HUES64 (cell line): ENCODE data around the gene PCBP3.
"Not testable (repeated sequence)": the region's sequence is repeated elsewhere in the genome, so short reads cannot be mapped to it uniquely, and the experiment has no call there.

Experiments
- H3K27ac ChIP-seq: 2 replicates; pipeline ENCODE4 v1.7.0; 2013; ENCODE audit warnings: low read depth, low read length, inconsistent platforms
- H3K27me3 ChIP-seq: 2 replicates; pipeline ENCODE4 v1.6.1; 2013; ENCODE audit warnings: mild to moderate bottlenecking, low read length; ENCODE audit not compliant: insufficient read depth
- H3K36me3 ChIP-seq: 2 replicates; pipeline ENCODE4 v1.6.1; 2013; ENCODE audit warnings: mild to moderate bottlenecking, low read length; ENCODE audit not compliant: insufficient read depth
- H3K4me1 ChIP-seq: 2 replicates; pipeline ENCODE4 v1.6.1; 2013; ENCODE audit warnings: mild to moderate bottlenecking, low read length, moderate library complexity; ENCODE audit not compliant: insufficient read depth
- H3K4me3 ChIP-seq: 2 replicates; pipeline ENCODE4 v1.5.1; 2013; ENCODE audit warnings: mild to moderate bottlenecking, low read length, moderate library complexity
- H3K9ac ChIP-seq: 2 replicates; pipeline ENCODE4 v1.6.1; 2013; ENCODE audit warnings: mild to moderate bottlenecking, low read depth, low read length
- H3K9me3 ChIP-seq: 2 replicates; pipeline ENCODE4 v1.6.1; 2013; ENCODE audit warnings: low read depth, low read length; ENCODE audit not compliant: insufficient read depth
- WGBS: fragments of 150-250, 120-280 bp; methylation state at CpG from one replicate; pipeline ENCODE4 v1.1.7; 2013; ENCODE audit warnings: missing lambda C conversion rate; 5-methylcytosine and 5-hydroxymethylcytosine counted together

The PCBP3 gene

GRCh38 chr21:45945066-45945867 is 301.7 kb downstream of the PCBP3 start:
- Histone ChIP-seq H3K27ac (no peak overlapping the region), H3K9me3 (no peaks in the 10 kb centered on the region), H3K9ac (no peak overlapping the region), H3K27me3 (no peaks in the 10 kb centered on the region; the same call in 1 of the 2 replicates), H3K36me3 (no peaks in the 10 kb centered on the region), H3K4me3 (no peak overlapping the region), H3K4me1 (no peaks in the 10 kb centered on the region)
- WGBS: 94% methylated on average over 24 of the region's 24 CpGs

GRCh38 chr21:45945868-45946210 is 302.3 kb downstream of the PCBP3 start:
- no peak overlapping the region for H3K27ac ChIP-seq
- 93% methylated on average over 12 of the region's 12 CpGs for WGBS
- H3K36me3 ChIP-seq: no peaks in the 10 kb centered on the region
- no peaks in the 10 kb centered on the region; the same call in 1 of the 2 replicates for H3K27me3 ChIP-seq
- peaks cover 4% of the 10 kb centered on the region; the same call in 1 of the 2 replicates for H3K4me1 ChIP-seq
- no peak overlapping the region for H3K4me3 ChIP-seq
- H3K9ac ChIP-seq: no peak overlapping the region
- H3K9me3 ChIP-seq: no peaks in the 10 kb centered on the region

GRCh38 chr21:45947296-45947695 is 303.8 kb downstream of the PCBP3 start:
- Histone ChIP-seq H3K27ac (no peak overlapping the region), H3K4me1 (peaks cover 8% of the 10 kb centered on the region; the same call in 1 of the 2 replicates), H3K4me3 (no peak overlapping the region), H3K27me3 (no peaks in the 10 kb centered on the region; the same call in 1 of the 2 replicates), H3K9ac (no peak overlapping the region), H3K36me3 (no peaks in the 10 kb centered on the region), H3K9me3 (no peaks in the 10 kb centered on the region)
- 91% methylated on average over 16 of the region's 16 CpGs for whole genome bisulfite sequencing

GRCh38 chr21:45947716-45948255 is 304.3 kb downstream of the PCBP3 start:
- H3K27ac ChIP-seq: no peak overlapping the region
- 96% methylated on average over 16 of the region's 16 CpGs for WGBS

GRCh38 chr21:45948576-45949141 is 305.1 kb downstream of the PCBP3 start:
- H3K36me3 ChIP-seq: no peaks in the 10 kb centered on the region
- 78% methylated on average over 29 of the region's 29 CpGs for WGBS
- peaks cover 8% of the 10 kb centered on the region; the same call in 1 of the 2 replicates for H3K4me1 ChIP-seq
- H3K9me3 ChIP-seq: no peaks in the 10 kb centered on the region
- H3K9ac ChIP-seq: no peak overlapping the region
- no peaks in the 10 kb centered on the region; the same call in 1 of the 2 replicates for H3K27me3 ChIP-seq
- no peak overlapping the region for H3K4me3 ChIP-seq
- no peak overlapping the region for H3K27ac ChIP-seq

More at GRCh38 chr21:45947716-45948255, 304.3 kb downstream of the PCBP3 start:
- H3K36me3 ChIP-seq: no peaks in the 10 kb centered on the region
- H3K27me3 ChIP-seq: no peaks in the 10 kb centered on the region; the same call in 1 of the 2 replicates
- H3K4me3 ChIP-seq: no peak overlapping the region
- peaks cover 8% of the 10 kb centered on the region; the same call in 1 of the 2 replicates for H3K4me1 ChIP-seq
- no peak overlapping the region for H3K9ac ChIP-seq
- H3K9me3 ChIP-seq: no peaks in the 10 kb centered on the region

- Histone ChIP-seq H3K9ac (no peak overlapping the region), H3K4me1 (peaks cover 8% of the 10 kb centered on the region; the same call in 1 of the 2 replicates), H3K9me3 (no peaks in the 10 kb centered on the region), H3K36me3 (no peaks in the 10 kb centered on the region), H3K27ac (no peak overlapping the region), H3K4me3 (no peak overlapping the region), H3K27me3 (no peaks in the 10 kb centered on the region)
- WGBS: 88% methylated on average over 35 of the region's 35 CpGs
Observed at GRCh38 chr21:45949928-45950739, 306.6 kb downstream of the PCBP3 start.

GRCh38 chr21:45950740-45951515 is 307.4 kb downstream of the PCBP3 start:
- WGBS: 54% methylated on average over 21 of the region's 21 CpGs
- no peak overlapping the region for H3K27ac ChIP-seq

GRCh38 chr21:45951676-45952075 is 308.2 kb downstream of the PCBP3 start:
- no peak overlapping the region for H3K9ac ChIP-seq
- H3K27ac ChIP-seq: no peak overlapping the region
- no peaks in the 10 kb centered on the region for H3K27me3 ChIP-seq
- no peak overlapping the region for H3K4me3 ChIP-seq
- no peaks in the 10 kb centered on the region for H3K9me3 ChIP-seq
- WGBS: 83% methylated on average over 15 of the region's 15 CpGs
- no peaks in the 10 kb centered on the region for H3K36me3 ChIP-seq
- peaks cover 8% of the 10 kb centered on the region; the same call in 1 of the 2 replicates for H3K4me1 ChIP-seq

More at GRCh38 chr21:45950740-45951515, 307.4 kb downstream of the PCBP3 start:
- Histone ChIP-seq H3K27me3 (no peaks in the 10 kb centered on the region), H3K4me1 (peaks cover 8% of the 10 kb centered on the region; the same call in 1 of the 2 replicates), H3K4me3 (no peak overlapping the region), H3K9ac (no peak overlapping the region), H3K9me3 (no peaks in the 10 kb centered on the region), H3K36me3 (no peaks in the 10 kb centered on the region)

- H3K27me3 ChIP-seq, H3K36me3 ChIP-seq, H3K27ac ChIP-seq, H3K4me1 ChIP-seq, H3K9ac ChIP-seq, H3K9me3 ChIP-seq, H3K4me3 ChIP-seq: not testable (repeated sequence)
- WGBS: 92% methylated on average over 8 of the region's 10 CpGs
Observed at GRCh38 chr21:45952527-45952926, 309.0 kb downstream of the PCBP3 start.

- Histone ChIP-seq H3K4me1 (peaks cover 8% of the 10 kb centered on the region; the same call in 1 of the 2 replicates), H3K27me3 (no peaks in the 10 kb centered on the region), H3K9me3 (peaks cover 6% of the 10 kb centered on the region), H3K9ac (no peak overlapping the region), H3K4me3 (no peak overlapping the region), H3K27ac (no peak overlapping the region), H3K36me3 (no peaks in the 10 kb centered on the region)
- 91% methylated on average over 11 of the region's 11 CpGs for WGBS
Observed at GRCh38 chr21:45952974-45953373, 309.4 kb downstream of the PCBP3 start.
